Neural cell (in vitro differentiated cells): ENCODE results near the gene VMAC.

Source experiments
- CTCF ChIP-seq: fragments of 450-650 bp; IDR thresholded peaks from 2 replicates; pipeline ENCODE4 v1.5.1; 2014; ENCODE audit warnings: antibody characterized with exemption, mild to moderate bottlenecking, moderate library complexity; ENCODE audit not compliant: poor library complexity, severe bottlenecking
- EZH2 ChIP-seq: fragments of 200-600, 300-800 bp; shearing (Covaris generic), sonication (generic); IDR thresholded peaks from 2 replicates; pipeline ENCODE4 v1.6.1; 2014; ENCODE audit warnings: antibody characterized with exemption, low read length, borderline replicate concordance, mild to moderate bottlenecking; ENCODE audit not compliant: insufficient read depth, poor library complexity, severe bottlenecking
- MXI1 ChIP-seq: fragments of 450-650 bp; conservative IDR thresholded peaks from 2 replicates; pipeline ENCODE4 v1.6.1; 2014; ENCODE audit warnings: antibody characterized with exemption, mild to moderate bottlenecking; ENCODE audit not compliant: poor library complexity, severe bottlenecking
- RAD21 ChIP-seq: fragments of 450-650 bp; conservative IDR thresholded peaks from 2 replicates; pipeline ENCODE4 v1.6.1; 2014; ENCODE audit warnings: antibody characterized with exemption, mild to moderate bottlenecking, moderate library complexity
- TAF1 ChIP-seq: IDR thresholded peaks from 2 replicates; pipeline ENCODE4 v1.6.1; 2012; ENCODE audit warnings: low read depth

GRCh38 chr19:5894704-5895349, 9.8 kb upstream of the VMAC start:
- TF ChIP-seq EZH2 = no peak
- no peak for TF ChIP-seq TAF1
- no peak for TF ChIP-seq RAD21
- TF ChIP-seq MXI1 = no peak
- TF ChIP-seq CTCF = no peak
